Glomerular endothelial cell (primary cell): ENCODE results near the gene ANKRD42. TPM values are rescaled to one million over a fixed set of nuclear protein-coding genes. Genes with fewer than 3 reads are reported as not detected.
"Not testable (repeated sequence)": the region's sequence is repeated elsewhere in the genome, so short reads cannot be mapped to it uniquely, and the experiment has no call there.

Experiments used
- DNase-seq: peaks from one replicate; pipeline ENCODE4 v3.0.0-alpha.2; 2011; ENCODE audit warnings: low read depth, low spot score; ENCODE audit errors: extremely low read depth
- total RNA-seq: library from RNA; depleted of rRNA; stranded (reverse); fragments of >200 nt; gene quantifications from 2 replicates; pipeline ENCODE4 v1.2.3, GENCODE V29; 2015

Gene ANKRD42
- total RNA-seq, 1 donor from 2014 or later, result 7.5 TPM

GRCh38 chr11:83170865-83171264 is 22.6 kb upstream of the ANKRD42 start:
- no peak for DNase-seq

- no peak for DNase-seq
These were observed 21.0 kb upstream of the ANKRD42 start for GRCh38 chr11:83172551-83172950.

- no peak for DNase-seq
These were observed 19.5 kb upstream of the ANKRD42 start for GRCh38 chr11:83174008-83174407.

- DNase-seq, result no peak
These were observed 17.7 kb upstream of the ANKRD42 start for GRCh38 chr11:83175815-83176214.

GRCh38 chr11:83181815-83182214 is 11.7 kb upstream of the ANKRD42 start:
- no peak for DNase-seq

- no peak for DNase-seq
These were observed 7.7 kb upstream of the ANKRD42 start for GRCh38 chr11:83185767-83186166.

- DNase-seq, result no peak
These were observed 6.0 kb upstream of the ANKRD42 start for GRCh38 chr11:83187465-83187864.

GRCh38 chr11:83191491-83191890 is 2.0 kb upstream of the ANKRD42 start:
- DNase-seq, result no peak

- DNase-seq, result no peak
These were observed 1.5 kb upstream of the ANKRD42 start for GRCh38 chr11:83191986-83192385.

- no peak for DNase-seq
These were observed 786 bp upstream of the ANKRD42 start for GRCh38 chr11:83192606-83193245.

GRCh38 chr11:83194281-83195142 is 1.0 kb downstream of the ANKRD42 start:
- no peak for DNase-seq

GRCh38 chr11:83195143-83195466 is 1.6 kb downstream of the ANKRD42 start:
- DNase-seq, result no peak

GRCh38 chr11:83195649-83196048 is 2.1 kb downstream of the ANKRD42 start:
- no peak for DNase-seq

- no peak for DNase-seq
These were observed 6.5 kb downstream of the ANKRD42 start for GRCh38 chr11:83200035-83200434.

- no peak for DNase-seq
These were observed 12.2 kb downstream of the ANKRD42 start for GRCh38 chr11:83205608-83206185.

GRCh38 chr11:83206221-83206620 is 12.7 kb downstream of the ANKRD42 start:
- DNase-seq, result no peak

GRCh38 chr11:83206771-83207382 is 13.4 kb downstream of the ANKRD42 start:
- DNase-seq, result not testable (repeated sequence)

GRCh38 chr11:83219095-83219494 is 25.6 kb downstream of the ANKRD42 start:
- no peak for DNase-seq

- no peak for DNase-seq
These were observed 26.7 kb downstream of the ANKRD42 start for GRCh38 chr11:83220260-83220659.

GRCh38 chr11:83221694-83222093 is 28.2 kb downstream of the ANKRD42 start:
- no peak for DNase-seq

GRCh38 chr11:83222499-83222898 is 29.0 kb downstream of the ANKRD42 start:
- no peak for DNase-seq

GRCh38 chr11:83223457-83223856 is 29.9 kb downstream of the ANKRD42 start:
- DNase-seq, result no peak
